HG03095 (cell line): ENCODE data around the gene ZNF532.

Source experiments
- ATAC-seq: cut with Tn5 transposase; IDR thresholded peaks from one replicate; pipeline ENCODE4 v1.9.1; 2021; ENCODE audit warnings: moderate library complexity; ENCODE audit not compliant: unreplicated experiment

ZNF532 gene

GRCh38 chr18:59033974-59034373 lies 169.3 kb downstream of the ZNF532 start:
- ATAC-seq = no peak

- ATAC-seq = no peak
Measured at GRCh38 chr18:59035591-59035990, 170.9 kb downstream of the ZNF532 start.
